GM12872 (cell line): Measurements from ENCODE around the gene DUSP3.

Source experiments
- CTCF ChIP-seq: IDR thresholded peaks from 3 replicates; pipeline ENCODE4 v1.5.1; 2011; ENCODE audit warnings: low read depth, mild to moderate bottlenecking, low read length, moderate library complexity; ENCODE audit not compliant: insufficient read depth

Gene DUSP3

GRCh38 chr17:43818966-43819365, 40.2 kb upstream of the DUSP3 start:
- TF ChIP-seq CTCF: no peak

- TF ChIP-seq CTCF: no peak
Measured at GRCh38 chr17:43817826-43818225, 39.0 kb upstream of the DUSP3 start.

- TF ChIP-seq CTCF: no peak
Measured at GRCh38 chr17:43816336-43817320, 37.9 kb upstream of the DUSP3 start.

- TF ChIP-seq CTCF: no peak
Measured at GRCh38 chr17:43814714-43815113, 35.9 kb upstream of the DUSP3 start.

- TF ChIP-seq CTCF: no peak
Measured at GRCh38 chr17:43814026-43814425, 35.2 kb upstream of the DUSP3 start.

GRCh38 chr17:43813386-43813785, 34.6 kb upstream of the DUSP3 start:
- TF ChIP-seq CTCF: no peak

GRCh38 chr17:43812396-43813265, 33.9 kb upstream of the DUSP3 start:
- no peak for TF ChIP-seq CTCF
